Pulmonary artery endothelial cell (primary cell): ENCODE measurements around the gene MBIP. TPM values are rescaled to one million over a fixed set of nuclear protein-coding genes. Genes with fewer than 3 reads are reported as not detected.

ENCODE experiments used
- DNase-seq: peaks from one replicate; pipeline ENCODE4 v3.0.0-alpha.2; 2011; ENCODE audit warnings: low read depth, low spot score
- total RNA-seq: library from RNA; depleted of rRNA; stranded (reverse); fragments of >200 nt; gene quantifications from 2 replicates; pipeline ENCODE4 v1.2.3, GENCODE V29; 2014

Gene MBIP
- total RNA-seq, 1 donor from 2014 or later: 6.3 TPM

GRCh38 chr14:36264595-36264994 lies 55.8 kb downstream of the MBIP start:
- DNase-seq: no peak

- DNase-seq: no peak
These were observed 56.3 kb downstream of the MBIP start for GRCh38 chr14:36264107-36264506.

GRCh38 chr14:36260970-36261640 lies 59.3 kb downstream of the MBIP start:
- DNase-seq: no peak

GRCh38 chr14:36258241-36258640 lies 62.2 kb downstream of the MBIP start:
- DNase-seq: no peak

GRCh38 chr14:36256126-36256801 lies 64.2 kb downstream of the MBIP start:
- no peak for DNase-seq

GRCh38 chr14:36254020-36254624 lies 66.3 kb downstream of the MBIP start:
- DNase-seq: no peak

Other genes starting within 250 kb of the MBIP start
- gene PTCSC3, start 143.9 kb downstream of the MBIP start, total RNA-seq: not detected in 2 replicates
- not detected in 2 replicates for gene NKX2-1, start 199.6 kb upstream of the MBIP start, total RNA-seq